ENCODE measurements around the gene CDCA4.
"Not testable (repeated sequence)": the region's sequence is repeated elsewhere in the genome, so short reads cannot be mapped to it uniquely, and the experiment has no call there.

Gene CDCA4

DNA sequence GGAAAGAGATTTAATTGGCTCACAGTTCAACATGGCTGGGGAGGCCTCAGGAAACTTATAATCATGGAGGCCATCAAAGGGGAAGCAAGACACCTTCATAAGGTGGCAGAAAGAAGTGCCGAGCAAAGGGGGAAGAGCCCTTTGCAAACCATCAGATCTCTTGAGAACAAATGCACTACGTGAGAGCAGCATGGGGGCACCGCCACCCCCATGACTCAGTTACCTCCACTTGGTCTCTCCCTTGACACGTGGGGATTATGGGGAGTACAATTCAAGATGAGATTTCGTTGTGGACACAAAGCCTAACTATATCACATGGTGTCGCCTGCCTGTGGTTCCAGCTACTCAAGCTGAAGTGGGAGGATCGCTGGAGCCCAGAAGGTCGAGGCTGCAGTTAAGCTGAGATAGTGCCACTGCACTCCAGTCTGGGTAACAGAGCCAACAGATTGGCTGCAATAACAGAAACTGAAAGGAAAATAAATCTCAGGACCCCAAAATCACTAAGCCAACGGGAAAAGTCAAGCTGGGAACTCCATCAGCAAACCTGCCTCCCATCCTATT lies 10.0 kb upstream of the CDCA4 start:
- TF ChIP-seq, protein P1, sequence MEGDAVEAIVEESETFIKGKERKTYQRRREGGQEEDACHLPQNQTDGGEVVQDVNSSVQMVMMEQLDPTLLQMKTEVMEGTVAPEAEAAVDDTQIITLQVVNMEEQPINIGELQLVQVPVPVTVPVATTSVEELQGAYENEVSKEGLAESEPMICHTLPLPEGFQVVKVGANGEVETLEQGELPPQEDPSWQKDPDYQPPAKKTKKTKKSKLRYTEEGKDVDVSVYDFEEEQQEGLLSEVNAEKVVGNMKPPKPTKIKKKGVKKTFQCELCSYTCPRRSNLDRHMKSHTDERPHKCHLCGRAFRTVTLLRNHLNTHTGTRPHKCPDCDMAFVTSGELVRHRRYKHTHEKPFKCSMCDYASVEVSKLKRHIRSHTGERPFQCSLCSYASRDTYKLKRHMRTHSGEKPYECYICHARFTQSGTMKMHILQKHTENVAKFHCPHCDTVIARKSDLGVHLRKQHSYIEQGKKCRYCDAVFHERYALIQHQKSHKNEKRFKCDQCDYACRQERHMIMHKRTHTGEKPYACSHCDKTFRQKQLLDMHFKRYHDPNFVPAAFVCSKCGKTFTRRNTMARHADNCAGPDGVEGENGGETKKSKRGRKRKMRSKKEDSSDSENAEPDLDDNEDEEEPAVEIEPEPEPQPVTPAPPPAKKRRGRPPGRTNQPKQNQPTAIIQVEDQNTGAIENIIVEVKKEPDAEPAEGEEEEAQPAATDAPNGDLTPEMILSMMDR (IDR thresholded peaks at IDR 0.05; ENCODE audit: low read depth, low read length): no peak
- TF ChIP-seq MYC (IDR thresholded peaks at IDR 0.05; ENCODE audit: low read depth, low read length) (no peak), POLR2A (IDR thresholded peaks at IDR 0.05; ENCODE audit: extremely low read depth, insufficient read length) (no peak)
- TF ChIP-seq, protein P2, sequence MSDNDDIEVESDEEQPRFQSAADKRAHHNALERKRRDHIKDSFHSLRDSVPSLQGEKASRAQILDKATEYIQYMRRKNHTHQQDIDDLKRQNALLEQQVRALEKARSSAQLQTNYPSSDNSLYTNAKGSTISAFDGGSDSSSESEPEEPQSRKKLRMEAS (IDR thresholded peaks at IDR 0.05; ENCODE audit: low read depth, low read length): no peak
- DNase-seq (ENCODE audit: low read depth): no peak
- no peak overlapping the region for H3K4me3 ChIP-seq (ENCODE audit: low read depth, low read length)

- no peak overlapping the region for H3K4me3 ChIP-seq (ENCODE audit: low read depth, low read length)
- DNase-seq (ENCODE audit: low read depth): no peak
- no peak for TF ChIP-seq POLR2A (IDR thresholded peaks at IDR 0.05; ENCODE audit: extremely low read depth, insufficient read length)
- TF ChIP-seq, protein P1 (IDR thresholded peaks at IDR 0.05; ENCODE audit: low read depth, low read length): no peak
- TF ChIP-seq MYC (IDR thresholded peaks at IDR 0.05; ENCODE audit: low read depth, low read length): no peak
- TF ChIP-seq, protein P2 (IDR thresholded peaks at IDR 0.05; ENCODE audit: low read depth, low read length): no peak
These were observed 9.3 kb upstream of the CDCA4 start for GRCh38 chr14:105030194-105030593.

DNA sequence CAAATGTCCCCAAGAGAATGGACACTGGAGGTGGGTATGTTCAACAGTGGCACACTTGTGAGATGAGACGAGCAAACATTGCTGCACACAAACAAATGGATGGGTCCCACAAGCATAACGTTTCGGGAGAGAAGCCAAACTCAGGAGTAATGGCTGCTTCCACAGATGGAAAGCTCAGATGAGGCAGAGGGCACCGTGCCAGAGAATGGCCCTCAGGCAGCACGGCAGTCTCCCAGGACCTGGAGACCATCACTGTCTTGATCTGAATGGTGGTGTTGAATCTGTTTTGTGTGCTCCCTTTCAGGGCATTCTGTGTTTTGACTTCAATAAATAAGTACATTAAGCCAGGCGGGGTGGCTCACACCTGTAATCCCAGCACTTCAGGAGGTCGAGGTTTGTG lies 8.5 kb upstream of the CDCA4 start:
- no peak overlapping the region for H3K4me3 ChIP-seq (ENCODE audit: low read depth, low read length)
- TF ChIP-seq, protein P1 (IDR thresholded peaks at IDR 0.05; ENCODE audit: low read depth, low read length): no peak
- no peak for TF ChIP-seq POLR2A (IDR thresholded peaks at IDR 0.05; ENCODE audit: extremely low read depth, insufficient read length)
- TF ChIP-seq, protein P2 (IDR thresholded peaks at IDR 0.05; ENCODE audit: low read depth, low read length): no peak
- TF ChIP-seq MYC (IDR thresholded peaks at IDR 0.05; ENCODE audit: low read depth, low read length): no peak
- no peak for DNase-seq (ENCODE audit: low read depth)

- DNase-seq (ENCODE audit: low read depth): no peak
- TF ChIP-seq, protein P2 (IDR thresholded peaks at IDR 0.05; ENCODE audit: low read depth, low read length): no peak
- TF ChIP-seq MYC (IDR thresholded peaks at IDR 0.05; ENCODE audit: low read depth, low read length) (no peak), POLR2A (IDR thresholded peaks at IDR 0.05; ENCODE audit: extremely low read depth, insufficient read length) (no peak)
- TF ChIP-seq, protein P1 (IDR thresholded peaks at IDR 0.05; ENCODE audit: low read depth, low read length): no peak
- H3K4me3 ChIP-seq (ENCODE audit: low read depth, low read length): no peak overlapping the region
These were observed 7.5 kb upstream of the CDCA4 start for GRCh38 chr14:105028251-105028927.

DNA sequence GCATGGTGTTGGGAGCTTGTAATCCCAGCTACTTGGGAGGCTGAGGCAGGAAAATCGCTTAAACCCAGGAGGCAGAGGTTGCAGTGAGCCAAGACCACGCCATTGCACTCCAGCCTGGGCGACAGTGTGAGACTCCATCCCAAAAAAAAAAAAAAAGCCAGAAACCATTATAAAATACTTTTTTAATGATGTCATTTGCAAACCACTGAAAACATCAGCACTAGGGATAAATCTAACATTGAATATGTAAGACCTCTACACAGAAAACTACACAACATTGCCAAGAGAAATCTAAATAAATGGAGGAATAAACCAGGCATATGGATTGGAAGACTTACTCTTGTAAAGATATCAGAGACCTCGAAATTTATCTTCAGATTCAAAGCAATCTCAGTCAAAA lies 6.8 kb upstream of the CDCA4 start:
- not testable (repeated sequence) for DNase-seq (ENCODE audit: low read depth); H3K4me3 ChIP-seq (ENCODE audit: low read depth, low read length)

DNA sequence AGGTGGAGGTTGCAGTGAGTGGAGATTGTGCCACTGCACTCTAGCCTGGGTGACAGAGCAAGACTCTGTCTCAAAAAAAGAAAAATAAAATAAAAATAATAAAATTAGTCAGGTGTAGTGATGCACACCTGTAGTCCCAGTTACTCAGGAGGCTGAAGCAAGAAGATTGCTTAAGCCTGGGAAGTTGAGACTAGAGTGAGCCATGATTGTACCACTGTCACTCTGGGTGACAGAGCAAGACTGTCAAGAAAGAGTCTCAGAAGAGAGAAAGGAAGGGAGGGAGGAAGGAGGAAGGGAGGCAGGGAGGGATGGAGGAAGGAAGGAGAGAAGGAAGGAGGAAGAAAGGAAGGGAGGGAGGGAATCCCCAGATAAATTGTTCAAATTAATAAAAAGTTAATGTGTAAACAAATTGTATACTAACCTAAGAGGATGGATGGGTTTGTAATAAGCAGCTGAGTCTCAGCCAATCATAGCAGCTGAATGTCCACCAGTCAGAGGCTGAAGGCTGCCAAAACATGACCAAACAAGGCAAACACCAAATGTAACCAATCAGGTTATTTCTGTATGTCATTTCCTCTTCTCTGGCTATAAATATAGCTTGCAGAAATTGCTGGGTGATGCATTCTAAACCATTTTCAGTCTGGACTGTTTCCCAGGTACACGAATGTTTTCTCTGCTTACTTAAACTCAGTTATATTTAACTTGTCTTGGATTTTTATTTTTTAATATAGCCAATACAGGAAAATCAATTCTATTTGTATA lies 6.1 kb upstream of the CDCA4 start:
- no peak overlapping the region for H3K4me3 ChIP-seq (ENCODE audit: low read depth, low read length)
- DNase-seq (ENCODE audit: low read depth): no peak
- TF ChIP-seq POLR2A (IDR thresholded peaks at IDR 0.05; ENCODE audit: extremely low read depth, insufficient read length): no peak
- no peak for TF ChIP-seq MYC (IDR thresholded peaks at IDR 0.05; ENCODE audit: low read depth, low read length)

Measured in NB4 (cell line).